ENCODE measurements around the gene MAGEA11.
"Not testable (repeated sequence)": the region's sequence is repeated elsewhere in the genome, so short reads cannot be mapped to it uniquely, and the experiment has no call there.

MAGEA11 gene

GRCh38 chrX:149717803-149718202 lies 5.9 kb downstream of the MAGEA11 start:
- no peak for DNase-seq (ENCODE audit: low read depth in 2 of 2, low spot score in 1 of 2)

- DNase-seq (ENCODE audit: low read depth in 2 of 2, low spot score in 1 of 2): no peak
Observed at GRCh38 chrX:149718757-149719156, 6.9 kb downstream of the MAGEA11 start.

GRCh38 chrX:149720021-149720689 lies 8.3 kb downstream of the MAGEA11 start:
- no peak for DNase-seq (ENCODE audit: low read depth in 2 of 2, low spot score in 1 of 2)

GRCh38 chrX:149721241-149721640 lies 9.4 kb downstream of the MAGEA11 start:
- DNase-seq (ENCODE audit: low read depth in 2 of 2, low spot score in 1 of 2): not testable (repeated sequence)

GRCh38 chrX:149721778-149722177 lies 9.9 kb downstream of the MAGEA11 start:
- no peak for DNase-seq (ENCODE audit: low read depth in 2 of 2, low spot score in 1 of 2)

GRCh38 chrX:149723583-149724118 lies 11.8 kb downstream of the MAGEA11 start:
- not testable (repeated sequence) for DNase-seq (ENCODE audit: low read depth in 2 of 2, low spot score in 1 of 2)

GRCh38 chrX:149727308-149727707 lies 15.4 kb downstream of the MAGEA11 start:
- not testable (repeated sequence) for DNase-seq (ENCODE audit: low read depth in 2 of 2, low spot score in 1 of 2)

GRCh38 chrX:149742269-149742668 lies 30.4 kb downstream of the MAGEA11 start:
- not testable (repeated sequence) for DNase-seq (ENCODE audit: low read depth in 2 of 2, low spot score in 1 of 2)

- DNase-seq (ENCODE audit: low read depth in 2 of 2, low spot score in 1 of 2): not testable (repeated sequence)
Observed at GRCh38 chrX:149746390-149747007, 34.6 kb downstream of the MAGEA11 start.

- DNase-seq (ENCODE audit: low read depth in 2 of 2, low spot score in 1 of 2): no peak
Observed at GRCh38 chrX:149757206-149758067, 45.6 kb downstream of the MAGEA11 start.

GRCh38 chrX:149758068-149758714 lies 46.3 kb downstream of the MAGEA11 start:
- DNase-seq (ENCODE audit: low read depth in 2 of 2, low spot score in 1 of 2): no peak

- DNase-seq (ENCODE audit: low read depth in 2 of 2, low spot score in 1 of 2): not testable (repeated sequence)
Observed at GRCh38 chrX:149758715-149759078, 46.8 kb downstream of the MAGEA11 start.

GRCh38 chrX:149759824-149760223 lies 48.0 kb downstream of the MAGEA11 start:
- no peak for DNase-seq (ENCODE audit: low read depth in 2 of 2, low spot score in 1 of 2)

- DNase-seq (ENCODE audit: low read depth in 2 of 2, low spot score in 1 of 2): no peak
Observed at GRCh38 chrX:149760965-149761364, 49.1 kb downstream of the MAGEA11 start.

GRCh38 chrX:149761858-149762674 lies 50.2 kb downstream of the MAGEA11 start:
- DNase-seq (ENCODE audit: low read depth in 2 of 2, low spot score in 1 of 2): not testable (repeated sequence)

GRCh38 chrX:149762696-149763614 lies 51.1 kb downstream of the MAGEA11 start:
- DNase-seq (ENCODE audit: low read depth in 2 of 2, low spot score in 1 of 2): no peak

Measured in stimulated activated CD8-positive, alpha-beta memory T cell treated with anti-CD3 and anti-CD28 coated beads, Interleukin-4, amount 100 ng/mL, for 1 hour (primary cell).